Prostate gland (tissue), 2 donors: ENCODE data around the gene KIAA1328. TPM values are rescaled to one million over a fixed set of nuclear protein-coding genes. Genes with fewer than 3 reads are reported as not detected.

ENCODE experiments used
- DNase-seq: peaks from one replicate; pipeline ENCODE4 v3.0.0-alpha.2; 2019; ENCODE audit warnings: low spot score
- H3K27ac ChIP-seq, 2 donors: fragments of 200-600 bp; sonication (generic); 2 replicates each; pipeline ENCODE4 v1.5.1; 2017 to 2019
- H3K27me3 ChIP-seq: fragments of 200-600 bp; sonication (generic); replicated peaks from 2 replicates; pipeline ENCODE4 v1.5.1; 2019; ENCODE audit not compliant: insufficient read depth
- H3K36me3 ChIP-seq, 2 donors: fragments of 200-600 bp; sonication (generic); 1 replicate in 1 of 2; 2 replicates in 1 of 2; pipeline versions ENCODE4 v1.5.1 to v1.8.1; 2017 to 2019
- H3K4me1 ChIP-seq: fragments of 200-600 bp; sonication (generic); replicated peaks from 2 replicates; pipeline ENCODE4 v1.5.1; 2019
- H3K4me3 ChIP-seq, 2 donors: fragments of 200-600 bp; sonication (generic); 2 replicates each; pipeline ENCODE4 v1.5.1; 2017 to 2019
- H3K9me3 ChIP-seq: fragments of 200-600 bp; sonication (generic); 2 replicates; pipeline ENCODE4 v1.5.1; 2017
- CTCF ChIP-seq, 4 experiments: fragments of 200-600 bp in 2 of 4; fragments of 450-650 bp in 2 of 4; sonication (generic) in 2 of 4; IDR thresholded peaks; 1 replicate in 3 of 4; 2 replicates in 1 of 4; pipeline ENCODE4 v1.5.1; 2016 to 2019; ENCODE audit warnings: antibody characterized with exemption in 4 of 4, mild to moderate bottlenecking in 2 of 4, moderate library complexity in 2 of 4
- POLR2A ChIP-seq: fragments of 450-650 bp; IDR thresholded peaks from one replicate; pipeline ENCODE4 v1.6.1; 2016; ENCODE audit warnings: antibody characterized with exemption, mild to moderate bottlenecking
- POLR2AphosphoS5 ChIP-seq: sonication (generic); formaldehyde crosslinking; IDR thresholded peaks from one replicate; pipeline ENCODE4 v1.6.1; 2017; ENCODE audit warnings: antibody characterized with exemption
- WGBS: methylation state at CpG from one replicate; pipeline ENCODE4 v1.1.5; 2018; 5-methylcytosine and 5-hydroxymethylcytosine counted together
- intact Hi-C: fragments of 100-400 bp; cut with DNase I; formaldehyde crosslinking; loops from one replicate; pipeline ENCODE4 v1.14.2; 2022
- total RNA-seq, 2 donors: library from RNA; depleted of rRNA; stranded (reverse); fragments of >200 nt; gene quantifications; one replicate each; pipeline ENCODE4 v1.1.0, GENCODE V29; 2016

The KIAA1328 gene
- total RNA-seq, 2 donors from 2014 or later = 8.7 to 13.7 TPM

DNA sequence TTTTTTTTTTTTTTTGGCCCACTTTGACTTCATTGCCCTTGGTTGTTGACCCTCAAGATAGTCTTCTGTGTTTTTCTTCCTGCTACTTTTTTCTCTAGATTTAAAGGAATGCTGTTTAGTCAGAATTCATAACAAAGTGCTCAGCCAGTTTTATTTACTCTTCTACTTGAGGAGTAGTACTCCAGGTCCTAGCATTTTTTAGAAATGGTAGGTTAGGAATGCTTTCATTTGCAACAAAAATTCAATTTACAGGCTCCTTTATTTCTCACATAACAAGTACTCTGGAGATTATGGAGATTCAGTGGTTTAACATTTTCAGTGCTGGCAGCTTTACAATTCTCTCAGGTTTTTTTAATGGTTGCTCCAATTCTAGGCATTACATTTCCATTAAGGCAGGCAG lies 58.2 kb downstream of the KIAA1328 start:
- Histone ChIP-seq H3K4me3 (no peak overlapping the region), H3K9me3 (no peaks in the 10 kb centered on the region), H3K36me3 (no peaks in the 10 kb centered on the region), H3K27me3 (no peaks in the 10 kb centered on the region), H3K4me1 (no peaks in the 10 kb centered on the region), H3K27ac (no peak overlapping the region)
- intact Hi-C loops = no loop called here
- TF ChIP-seq POLR2A (no peak), CTCF (IDR thresholded peaks at IDR 0.05) (no peak), POLR2AphosphoS5 (no peak)
- no peak for DNase-seq

GRCh38 chr18:36887864-36888263 lies 58.9 kb downstream of the KIAA1328 start:
- no peaks in the 10 kb centered on the region for H3K27me3 ChIP-seq
- no peak overlapping the region for H3K27ac ChIP-seq
- TF ChIP-seq POLR2A = no peak
- TF ChIP-seq CTCF (IDR thresholded peaks at IDR 0.05) = no peak
- TF ChIP-seq POLR2AphosphoS5 = no peak
- no peaks in the 10 kb centered on the region for H3K9me3 ChIP-seq
- no peak for DNase-seq
- no peaks in the 10 kb centered on the region for H3K36me3 ChIP-seq
- WGBS = 61% methylated on average over 1 of the region's 1 CpG
- H3K4me3 ChIP-seq = no peak overlapping the region
- no peaks in the 10 kb centered on the region for H3K4me1 ChIP-seq
- intact Hi-C loops = no loop called here

GRCh38 chr18:36888778-36889177 lies 59.9 kb downstream of the KIAA1328 start:
- Histone ChIP-seq H3K36me3 (no peaks in the 10 kb centered on the region), H3K27ac (no peak overlapping the region), H3K27me3 (no peaks in the 10 kb centered on the region), H3K4me1 (no peaks in the 10 kb centered on the region), H3K4me3 (no peak overlapping the region), H3K9me3 (no peaks in the 10 kb centered on the region)
- DNase-seq = no peak
- intact Hi-C loops = no loop called here
- TF ChIP-seq POLR2A = no peak
- no peak for TF ChIP-seq CTCF (IDR thresholded peaks at IDR 0.05)
- TF ChIP-seq POLR2AphosphoS5 = no peak

DNA sequence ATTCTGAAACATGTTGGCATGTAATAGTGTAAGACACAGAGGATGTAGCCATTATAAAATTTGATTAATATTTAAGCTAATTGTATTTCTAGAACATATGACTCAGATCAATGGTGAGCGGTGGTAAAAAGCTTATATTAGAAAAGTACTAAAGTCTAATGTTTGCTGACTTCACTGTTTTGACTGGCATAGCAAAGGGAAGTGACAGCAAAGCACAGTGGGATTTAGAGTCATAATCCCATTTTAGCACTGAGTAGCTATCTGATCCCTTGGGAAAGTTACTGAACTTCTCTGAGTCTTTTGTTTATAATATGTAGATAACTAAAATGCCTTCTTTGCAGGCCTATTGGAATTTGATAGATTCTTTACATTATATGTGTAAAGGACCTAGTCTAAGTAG lies 60.4 kb downstream of the KIAA1328 start:
- Histone ChIP-seq H3K4me1 (no peaks in the 10 kb centered on the region), H3K36me3 (no peaks in the 10 kb centered on the region), H3K9me3 (no peaks in the 10 kb centered on the region), H3K27me3 (no peaks in the 10 kb centered on the region), H3K4me3 (no peak overlapping the region), H3K27ac (no peak overlapping the region)
- intact Hi-C loops = no loop called here
- TF ChIP-seq POLR2AphosphoS5 (no peak), CTCF (IDR thresholded peaks at IDR 0.05) (no peak), POLR2A (no peak)
- WGBS = 85% methylated on average over 1 of the region's 1 CpG
- no peak for DNase-seq

DNA sequence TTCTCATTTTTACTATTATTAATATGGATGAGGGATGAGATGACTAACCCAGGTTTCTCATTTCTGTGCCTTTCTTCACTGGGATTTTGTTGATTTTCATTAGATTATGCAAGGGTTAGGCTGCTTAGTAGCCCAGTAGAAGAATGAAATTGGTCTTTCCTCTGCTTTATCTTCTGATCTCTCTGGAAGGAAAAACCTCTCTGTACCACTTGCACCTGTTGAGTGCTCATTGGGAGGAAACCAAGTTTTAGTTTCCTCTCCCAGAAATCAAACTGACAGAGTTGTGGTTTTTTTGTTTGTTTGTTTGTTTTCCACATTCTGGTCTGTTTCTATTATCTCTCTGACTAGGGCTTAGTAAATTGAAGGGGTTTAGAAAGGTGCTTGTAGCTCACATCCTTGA lies 60.8 kb downstream of the KIAA1328 start:
- Histone ChIP-seq H3K9me3 (no peaks in the 10 kb centered on the region), H3K27ac (no peak overlapping the region), H3K4me3 (no peak overlapping the region), H3K36me3 (no peaks in the 10 kb centered on the region), H3K27me3 (no peaks in the 10 kb centered on the region), H3K4me1 (no peaks in the 10 kb centered on the region)
- intact Hi-C loops = no loop called here
- DNase-seq = no peak
- TF ChIP-seq POLR2AphosphoS5 (no peak), CTCF (IDR thresholded peaks at IDR 0.05) (no peak), POLR2A (no peak)
